Ovary (tissue), 9 donors: ENCODE measurements around the gene LAPTM5. TPM values are rescaled to one million over a fixed set of nuclear protein-coding genes. Genes with fewer than 3 reads are reported as not detected.

Experiments
- DNase-seq, 5 donors: peaks; one replicate each; pipeline ENCODE4 v3.0.0-alpha.2; 2019 to 2020
- H3K27ac ChIP-seq, 2 donors: fragments of 200-600 bp; one replicate each; pipeline versions ENCODE4 v1.5.1 to v1.8.0; 2019 to 2022
- H3K27me3 ChIP-seq: fragments of 200-600 bp; one replicate; pipeline ENCODE4 v1.8.0; 2022
- H3K36me3 ChIP-seq: fragments of 200-600 bp; sonication (generic); one replicate; pipeline ENCODE4 v1.5.1; 2019
- H3K4me1 ChIP-seq: one replicate; pipeline ENCODE4 v1.8.1; 2013; ENCODE audit warnings: mild to moderate bottlenecking, moderate library complexity; ENCODE audit not compliant: insufficient read depth
- H3K4me3 ChIP-seq: fragments of 200-600 bp; sonication (generic); one replicate; pipeline ENCODE4 v1.5.1; 2017
- H3K9me3 ChIP-seq, 2 donors: fragments of 200-600 bp in 1 of 2; sonication (generic) in 1 of 2; one replicate each; pipeline versions ENCODE4 v1.5.1 to v1.8.1; 2013 to 2019; ENCODE audit warnings: mild to moderate bottlenecking in 1 of 2, moderate library complexity in 1 of 2
- EP300 ChIP-seq: sonication (generic); formaldehyde crosslinking; IDR thresholded peaks from one replicate; pipeline ENCODE4 v1.6.1; 2017; ENCODE audit warnings: antibody characterized with exemption
- POLR2A ChIP-seq: fragments of 450-650 bp; IDR thresholded peaks from one replicate; pipeline ENCODE4 v1.6.1; 2017; ENCODE audit warnings: antibody characterized with exemption, mild to moderate bottlenecking, moderate library complexity
- WGBS, 3 donors: extraction: QIAGEN DNeasy Blood & Tissue Kit in 1 of 3; methylation state at CpG; one replicate each; pipeline versions ENCODE4 v1.1.5 to v1.1.7; 2013 to 2017; 5-methylcytosine and 5-hydroxymethylcytosine counted together
- intact Hi-C, 4 donors: fragments of 100-400 bp; cut with DNase I; formaldehyde crosslinking; loops; one replicate each; pipeline versions ENCODE4 v1.11.0 to v1.15.1; 2022 to 2023
- polyA plus RNA-seq, 2 donors: library from polyadenylated mRNA; stranded (reverse); fragments of 200-250 nt in 1 of 2; fragments of 350-450 nt in 1 of 2; fragmentation: Illumina TruSeq in 1 of 2; extraction: RNeasy Lipid Tissue Mini Kit (QIAGEN cat#74804) in 1 of 2; gene quantifications; one replicate each; pipeline ENCODE4 v1.2.3, GENCODE V29; 2013 to 2014
- total RNA-seq, 7 donors: library from RNA; depleted of rRNA in 2 of 7; stranded (reverse); fragments of >200 nt in 2 of 7; fragmentation: NEBNext Ultra II Directional in 3 of 7; extraction: Animal tissue kit (Norgen Biotek cat#: 25700) in 3 of 7; gene quantifications; one replicate each; pipeline versions ENCODE4 v1.1.0 to v1.2.4, GENCODE V29; 2016 to 2023
- TF ChIP-seq, protein P1 (sequence below), 3 donors: fragments of 450-650 bp in 2 of 3; fragments of 200-600 bp in 1 of 3; IDR thresholded peaks; one replicate each; pipeline versions ENCODE4 v1.5.1 to v1.8.0; 2016 to 2022; ENCODE audit warnings: antibody characterized with exemption in 3 of 3, mild to moderate bottlenecking in 1 of 3
- donor health status: DM: no; HTN: no; CAD: no; lungs with moderate emphysema.
- donor health status: DM: no; HTN: no; CAD: no.
- donor health status: Bipolar disorder and iron deficiency.
- donor health status: DM: yes; HTN: yes; CAD: no.
- donor health status: DM: no; HTN: no; CAD: no.
- donor health status: DM: yes; HTN: yes; CAD: no.

Gene LAPTM5
- total and polyA plus RNA-seq, 9 donors, result 15.3 to 103 (median 20.3) TPM

- Histone ChIP-seq H3K9me3 (no peaks in the 10 kb centered on the region), H3K4me1 (no peaks in the 10 kb centered on the region), H3K36me3 (no peaks in the 10 kb centered on the region), H3K27ac (no peak overlapping the region), H3K27me3 (no peaks in the 10 kb centered on the region), H3K4me3 (no peak overlapping the region)
- WGBS, 3 donors, result 77 to 83% (median 78%) methylated on average over 8 of the region's 8 CpGs
- intact Hi-C loops, result no loop called here
- TF ChIP-seq EP300 (no peak), POLR2A (no peak)
- TF ChIP-seq, protein P1, sequence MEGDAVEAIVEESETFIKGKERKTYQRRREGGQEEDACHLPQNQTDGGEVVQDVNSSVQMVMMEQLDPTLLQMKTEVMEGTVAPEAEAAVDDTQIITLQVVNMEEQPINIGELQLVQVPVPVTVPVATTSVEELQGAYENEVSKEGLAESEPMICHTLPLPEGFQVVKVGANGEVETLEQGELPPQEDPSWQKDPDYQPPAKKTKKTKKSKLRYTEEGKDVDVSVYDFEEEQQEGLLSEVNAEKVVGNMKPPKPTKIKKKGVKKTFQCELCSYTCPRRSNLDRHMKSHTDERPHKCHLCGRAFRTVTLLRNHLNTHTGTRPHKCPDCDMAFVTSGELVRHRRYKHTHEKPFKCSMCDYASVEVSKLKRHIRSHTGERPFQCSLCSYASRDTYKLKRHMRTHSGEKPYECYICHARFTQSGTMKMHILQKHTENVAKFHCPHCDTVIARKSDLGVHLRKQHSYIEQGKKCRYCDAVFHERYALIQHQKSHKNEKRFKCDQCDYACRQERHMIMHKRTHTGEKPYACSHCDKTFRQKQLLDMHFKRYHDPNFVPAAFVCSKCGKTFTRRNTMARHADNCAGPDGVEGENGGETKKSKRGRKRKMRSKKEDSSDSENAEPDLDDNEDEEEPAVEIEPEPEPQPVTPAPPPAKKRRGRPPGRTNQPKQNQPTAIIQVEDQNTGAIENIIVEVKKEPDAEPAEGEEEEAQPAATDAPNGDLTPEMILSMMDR (IDR thresholded peaks at IDR 0.05), result no peak
- DNase-seq, result no peak
Observed at GRCh38 chr1:30694280-30695175, 63.0 kb downstream of the LAPTM5 start.

GRCh38 chr1:30693822-30694221 lies 63.8 kb downstream of the LAPTM5 start:
- no peak for DNase-seq
- H3K27ac ChIP-seq, result no peak overlapping the region
- H3K36me3 ChIP-seq, result no peaks in the 10 kb centered on the region
- H3K4me3 ChIP-seq, result no peak overlapping the region
- no peak for TF ChIP-seq EP300
- no peak for TF ChIP-seq POLR2A
- TF ChIP-seq, protein P1 (IDR thresholded peaks at IDR 0.05), result no peak
- intact Hi-C loops, result no loop called here
- no peaks in the 10 kb centered on the region for H3K9me3 ChIP-seq
- WGBS, 3 donors, result 19 to 54% (median 35%) methylated on average over 5 of the region's 5 CpGs
- no peaks in the 10 kb centered on the region for H3K4me1 ChIP-seq
- no peaks in the 10 kb centered on the region for H3K27me3 ChIP-seq

DNA sequence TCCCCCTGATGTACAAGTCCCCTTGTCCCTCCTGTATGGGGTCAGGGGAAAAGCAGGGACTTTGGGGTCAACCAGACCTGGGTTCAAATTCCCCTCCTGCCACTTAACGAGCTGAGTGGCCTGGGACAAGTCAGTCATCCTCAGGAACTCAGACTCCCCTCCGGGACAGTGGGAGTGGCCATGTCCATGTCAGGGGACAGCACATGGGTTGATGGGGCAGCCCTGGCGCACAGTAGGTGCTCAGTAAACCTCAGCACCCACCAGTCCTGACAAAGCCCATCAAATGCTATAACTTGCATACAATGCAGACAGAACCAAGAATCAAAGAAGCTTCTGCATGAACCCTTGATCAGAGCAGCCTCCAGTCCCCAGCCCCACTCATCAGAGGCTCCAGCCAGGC lies 64.2 kb downstream of the LAPTM5 start:
- Histone ChIP-seq H3K27ac (no peak overlapping the region), H3K4me3 (no peak overlapping the region), H3K36me3 (no peaks in the 10 kb centered on the region), H3K27me3 (no peaks in the 10 kb centered on the region), H3K4me1 (no peaks in the 10 kb centered on the region), H3K9me3 (no peaks in the 10 kb centered on the region)
- intact Hi-C loops, result no loop called here
- WGBS, 3 donors, result 72 to 83% (median 81%) methylated on average over 3 of the region's 3 CpGs
- DNase-seq, result no peak
- no peak for TF ChIP-seq EP300

- no peak for DNase-seq
- Histone ChIP-seq H3K27ac (no peak overlapping the region), H3K9me3 (no peaks in the 10 kb centered on the region), H3K27me3 (no peaks in the 10 kb centered on the region), H3K4me3 (no peak overlapping the region), H3K4me1 (no peaks in the 10 kb centered on the region), H3K36me3 (no peaks in the 10 kb centered on the region)
- intact Hi-C loops, result no loop called here
- TF ChIP-seq, protein P1 (IDR thresholded peaks at IDR 0.05), result no peak
- TF ChIP-seq EP300 (no peak), POLR2A (no peak)
- 60 to 68% (median 66%) methylated on average over 7 of the region's 7 CpGs for WGBS, 3 donors
Observed at GRCh38 chr1:30692948-30693301, 64.6 kb downstream of the LAPTM5 start.
